Chondrocyte (in vitro differentiated cells): ENCODE measurements around the gene KRT35. TPM values are rescaled to one million over a fixed set of nuclear protein-coding genes. Genes with fewer than 3 reads are reported as not detected.

Experiments used
- DNase-seq: peaks from one replicate; pipeline ENCODE4 v3.0.0; 2021; ENCODE audit warnings: mixed read lengths, low spot score
- H3K27ac Mint-ChIP-seq: one replicate; pipeline ENCODE4 v1.8.0; 2021; ENCODE audit warnings: mild to moderate bottlenecking, moderate library complexity, mixed read lengths; ENCODE audit not compliant: unreplicated experiment
- H3K27me3 Mint-ChIP-seq: 2 replicates; pipeline ENCODE4 v1.8.0; 2021; ENCODE audit warnings: low read depth, mixed read lengths
- H3K36me3 Mint-ChIP-seq: 2 replicates; pipeline ENCODE4 v1.8.0; 2021; ENCODE audit warnings: low read depth, mixed read lengths
- H3K4me1 Mint-ChIP-seq: 2 replicates; pipeline ENCODE4 v1.8.0; 2021; ENCODE audit warnings: low read depth, mild to moderate bottlenecking, mixed read lengths
- H3K4me3 Mint-ChIP-seq: one replicate; pipeline ENCODE4 v1.8.0; 2021; ENCODE audit warnings: mild to moderate bottlenecking, moderate library complexity, mixed read lengths; ENCODE audit not compliant: unreplicated experiment
- H3K9me3 Mint-ChIP-seq: 2 replicates; pipeline ENCODE4 v1.8.0; 2021; ENCODE audit warnings: low read depth, mixed read lengths
- total RNA-seq: library from RNA; stranded (reverse); gene quantifications from 3 replicates; pipeline ENCODE4 v1.2.1, GENCODE V29; 2021
- TF ChIP-seq, protein P1 (sequence below): fragments of 200-600 bp; sonication (generic); IDR thresholded peaks from 2 replicates; pipeline ENCODE4 v1.5.0; 2021; ENCODE audit warnings: antibody characterized with exemption, mild to moderate bottlenecking, moderate library complexity

KRT35 gene
- total RNA-seq, 1 donor from 2014 or later: not detected

GRCh38 chr17:41524261-41524660, 43.3 kb upstream of the KRT35 start:
- H3K27ac Mint-ChIP-seq: no peak overlapping the region
- peaks cover 20% of the 10 kb centered on the region for H3K27me3 Mint-ChIP-seq
- no peaks in the 10 kb centered on the region for H3K9me3 Mint-ChIP-seq
- TF ChIP-seq, protein P1, sequence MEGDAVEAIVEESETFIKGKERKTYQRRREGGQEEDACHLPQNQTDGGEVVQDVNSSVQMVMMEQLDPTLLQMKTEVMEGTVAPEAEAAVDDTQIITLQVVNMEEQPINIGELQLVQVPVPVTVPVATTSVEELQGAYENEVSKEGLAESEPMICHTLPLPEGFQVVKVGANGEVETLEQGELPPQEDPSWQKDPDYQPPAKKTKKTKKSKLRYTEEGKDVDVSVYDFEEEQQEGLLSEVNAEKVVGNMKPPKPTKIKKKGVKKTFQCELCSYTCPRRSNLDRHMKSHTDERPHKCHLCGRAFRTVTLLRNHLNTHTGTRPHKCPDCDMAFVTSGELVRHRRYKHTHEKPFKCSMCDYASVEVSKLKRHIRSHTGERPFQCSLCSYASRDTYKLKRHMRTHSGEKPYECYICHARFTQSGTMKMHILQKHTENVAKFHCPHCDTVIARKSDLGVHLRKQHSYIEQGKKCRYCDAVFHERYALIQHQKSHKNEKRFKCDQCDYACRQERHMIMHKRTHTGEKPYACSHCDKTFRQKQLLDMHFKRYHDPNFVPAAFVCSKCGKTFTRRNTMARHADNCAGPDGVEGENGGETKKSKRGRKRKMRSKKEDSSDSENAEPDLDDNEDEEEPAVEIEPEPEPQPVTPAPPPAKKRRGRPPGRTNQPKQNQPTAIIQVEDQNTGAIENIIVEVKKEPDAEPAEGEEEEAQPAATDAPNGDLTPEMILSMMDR: no peak
- DNase-seq: no peak
- H3K4me3 Mint-ChIP-seq: no peak overlapping the region
- peaks cover 15% of the 10 kb centered on the region for H3K4me1 Mint-ChIP-seq
- no peaks in the 10 kb centered on the region for H3K36me3 Mint-ChIP-seq

DNA sequence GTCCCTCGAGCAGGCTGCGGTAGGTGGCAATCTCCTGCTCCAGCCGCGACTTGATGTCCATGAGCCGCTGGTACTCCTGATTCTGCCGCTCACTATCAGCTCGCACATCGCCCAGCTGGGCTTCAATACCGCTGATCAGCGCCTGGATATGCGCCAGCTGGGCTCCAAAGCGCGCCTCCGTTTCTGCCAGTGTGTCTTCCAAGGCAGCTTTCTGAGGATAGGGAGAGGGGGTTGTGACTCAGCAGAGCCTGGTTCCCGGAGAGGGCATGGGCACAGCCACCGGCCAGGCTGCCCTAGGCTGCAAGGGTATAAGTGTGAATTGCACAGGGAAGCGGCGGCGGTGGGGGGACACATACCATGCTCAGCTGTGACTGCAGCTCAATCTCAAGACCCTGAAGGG, 42.8 kb upstream of the KRT35 start:
- H3K9me3 Mint-ChIP-seq: no peaks in the 10 kb centered on the region
- H3K27ac Mint-ChIP-seq: no peak overlapping the region
- peaks cover 15% of the 10 kb centered on the region for H3K4me1 Mint-ChIP-seq
- H3K36me3 Mint-ChIP-seq: no peaks in the 10 kb centered on the region
- H3K27me3 Mint-ChIP-seq: peaks cover 16% of the 10 kb centered on the region
- no peak for DNase-seq
- TF ChIP-seq, protein P1: no peak
- no peak overlapping the region for H3K4me3 Mint-ChIP-seq

DNA sequence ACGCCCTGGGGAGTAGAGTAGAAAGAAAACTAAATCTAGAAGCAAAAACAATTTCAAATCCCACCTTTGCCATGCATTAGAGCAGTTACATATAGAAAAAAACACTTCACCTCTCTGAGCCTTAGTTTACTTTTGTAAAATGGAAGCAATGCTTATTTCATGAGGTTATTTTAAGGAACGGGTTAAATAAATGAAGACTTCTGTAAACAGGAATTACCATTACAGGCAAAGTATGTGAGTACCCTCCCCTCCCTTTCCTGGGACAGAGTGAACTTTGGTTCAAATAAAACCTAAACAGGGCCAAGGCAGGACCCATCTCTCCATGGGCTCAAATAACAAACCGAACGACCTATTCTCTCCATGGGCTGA, 42.3 kb upstream of the KRT35 start:
- H3K36me3 Mint-ChIP-seq: no peaks in the 10 kb centered on the region
- H3K4me1 Mint-ChIP-seq: peaks cover 13% of the 10 kb centered on the region
- TF ChIP-seq, protein P1: no peak
- no peak overlapping the region for H3K27ac Mint-ChIP-seq
- H3K9me3 Mint-ChIP-seq: no peaks in the 10 kb centered on the region
- H3K27me3 Mint-ChIP-seq: peaks cover 10% of the 10 kb centered on the region
- H3K4me3 Mint-ChIP-seq: no peak overlapping the region
- no peak for DNase-seq

- Mint-ChIP-seq H3K4me1 (peaks cover 13% of the 10 kb centered on the region), H3K27me3 (peaks cover 7% of the 10 kb centered on the region), H3K27ac (no peak overlapping the region), H3K4me3 (no peak overlapping the region), H3K36me3 (no peaks in the 10 kb centered on the region), H3K9me3 (no peaks in the 10 kb centered on the region)
- no peak for DNase-seq
- TF ChIP-seq, protein P1: no peak
Measured at GRCh38 chr17:41522301-41523224, 41.6 kb upstream of the KRT35 start.

GRCh38 chr17:41521574-41522261, 40.8 kb upstream of the KRT35 start:
- H3K27me3 Mint-ChIP-seq: no peaks in the 10 kb centered on the region
- H3K9me3 Mint-ChIP-seq: no peaks in the 10 kb centered on the region
- H3K4me3 Mint-ChIP-seq: no peak overlapping the region
- TF ChIP-seq, protein P1: no peak
- H3K36me3 Mint-ChIP-seq: no peaks in the 10 kb centered on the region
- no peak overlapping the region for H3K27ac Mint-ChIP-seq
- DNase-seq: no peak
- H3K4me1 Mint-ChIP-seq: peaks cover 8% of the 10 kb centered on the region
